NCI-H2081 (cell line): Measurements from ENCODE around the gene KNTC1.
"Not testable (repeated sequence)": the region's sequence is repeated elsewhere in the genome, so short reads cannot be mapped to it uniquely, and the experiment has no call there.

Source experiments
- DNase-seq, 2 experiments: peaks; one replicate each; lab custom pipeline; 2025; lab: John Stamatoyannopoulos, UW

KNTC1 gene

GRCh38 chr12:122646517-122647217 lies 119.6 kb downstream of the KNTC1 start:
- no peak for DNase-seq

DNA sequence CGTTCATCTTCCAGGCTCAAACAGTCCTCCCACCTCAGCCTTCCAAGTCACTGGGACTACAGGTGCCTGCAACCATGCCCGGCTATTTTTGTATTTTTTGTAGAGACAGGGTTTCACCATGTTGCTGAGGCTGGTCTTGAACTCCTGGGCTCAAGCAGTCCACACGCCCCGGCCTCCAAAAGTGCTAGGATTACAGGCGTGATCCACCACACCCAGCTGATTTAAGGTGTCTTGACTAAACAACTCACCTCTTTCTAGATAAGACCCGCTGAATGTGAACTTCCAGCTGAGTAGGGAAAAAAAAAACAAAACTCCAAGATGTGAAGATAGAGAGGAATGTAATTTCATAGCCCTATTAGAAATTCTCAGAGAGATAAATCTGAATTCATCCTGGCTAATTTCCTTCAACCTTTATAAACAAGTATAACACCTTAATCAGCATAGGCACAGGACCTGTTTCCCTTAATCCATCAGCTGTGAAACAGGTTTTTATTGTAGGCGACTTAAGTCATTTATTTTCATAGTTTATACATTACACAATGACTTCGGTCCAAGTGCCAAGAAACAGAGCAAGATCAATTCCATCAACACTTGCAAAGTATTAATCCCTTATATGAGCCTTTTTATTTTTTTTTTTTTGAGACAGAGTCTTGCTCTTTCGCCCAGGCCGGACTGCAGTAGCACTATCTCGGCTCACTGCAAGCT lies 124.6 kb downstream of the KNTC1 start:
- DNase-seq: no peak

DNA sequence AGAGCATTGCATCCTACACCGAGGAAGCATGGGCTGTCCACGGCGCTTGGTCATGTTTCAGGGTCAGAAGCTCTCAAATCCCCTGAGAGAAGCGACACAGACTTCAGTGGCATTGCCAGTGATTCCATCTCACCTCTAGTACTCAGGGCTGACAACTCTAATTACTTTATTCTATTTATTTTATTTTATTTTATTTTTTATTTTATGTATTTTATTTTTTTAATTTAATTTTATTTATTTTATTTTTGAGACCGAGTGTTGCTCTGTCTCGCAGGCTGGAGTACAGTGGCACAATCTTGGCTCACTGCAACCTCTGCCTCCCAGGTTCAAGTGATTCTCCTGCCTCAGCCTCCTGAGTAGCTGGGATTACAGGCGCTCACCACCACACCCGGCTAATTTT lies 126.2 kb downstream of the KNTC1 start:
- DNase-seq: not testable (repeated sequence)

DNA sequence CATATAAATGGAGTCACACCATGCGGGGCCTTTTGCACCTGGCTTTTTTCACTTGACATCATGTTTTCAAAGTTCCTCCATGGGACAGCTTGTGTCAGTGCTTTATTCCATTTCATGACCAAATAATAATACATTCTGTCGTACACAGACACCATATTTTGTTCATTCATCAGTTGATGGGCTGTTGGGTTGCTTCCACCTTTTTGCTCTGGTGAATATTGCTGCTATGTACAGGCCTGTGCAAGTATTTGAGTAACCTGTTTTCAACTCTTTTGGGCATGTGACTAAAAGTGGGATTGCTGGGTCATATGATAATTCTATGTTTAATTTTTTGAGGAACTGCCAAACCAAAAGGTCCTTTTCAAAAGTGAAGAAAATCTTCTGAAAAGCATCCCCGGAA lies 129.2 kb downstream of the KNTC1 start:
- no peak for DNase-seq

DNA sequence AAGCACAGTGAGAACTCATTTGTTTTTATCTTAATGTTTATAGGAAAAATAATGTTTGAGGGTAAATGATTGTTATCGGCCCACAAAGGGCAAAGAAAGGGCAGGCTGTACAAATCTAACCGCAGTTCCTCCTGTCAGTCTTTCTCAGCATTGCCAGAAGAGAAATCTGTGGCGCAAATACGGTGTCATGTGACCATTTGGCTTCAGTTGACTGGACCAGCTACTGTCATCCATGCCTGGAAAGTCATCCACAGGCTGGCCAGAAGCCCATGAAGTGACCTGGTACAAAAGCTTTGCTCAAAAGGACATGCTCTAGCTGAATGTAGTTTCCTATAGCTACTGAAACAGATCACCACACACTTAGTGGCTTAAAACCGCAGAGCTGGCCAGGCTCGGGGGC lies 132.5 kb downstream of the KNTC1 start:
- DNase-seq: no peak

DNA sequence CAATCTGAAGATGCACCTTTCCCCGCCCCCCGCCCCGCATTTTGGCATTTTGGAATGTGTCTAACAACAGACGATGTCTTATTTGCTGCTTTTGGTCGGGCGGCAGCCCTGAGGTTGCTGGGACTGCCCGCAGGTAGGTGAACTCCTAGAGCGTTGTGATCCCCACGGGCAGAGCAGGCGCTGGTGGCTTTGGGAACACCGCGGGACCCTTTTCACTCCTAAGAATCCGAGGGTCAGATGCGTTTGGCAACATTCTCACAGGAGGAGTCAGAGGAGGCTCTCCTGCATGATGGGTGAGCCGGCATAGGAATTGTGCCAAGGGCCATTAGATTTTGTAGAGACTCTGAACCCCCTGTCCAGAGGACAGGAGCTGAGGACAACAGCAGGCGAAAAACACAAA lies 134.2 kb downstream of the KNTC1 start:
- no peak for DNase-seq

DNA sequence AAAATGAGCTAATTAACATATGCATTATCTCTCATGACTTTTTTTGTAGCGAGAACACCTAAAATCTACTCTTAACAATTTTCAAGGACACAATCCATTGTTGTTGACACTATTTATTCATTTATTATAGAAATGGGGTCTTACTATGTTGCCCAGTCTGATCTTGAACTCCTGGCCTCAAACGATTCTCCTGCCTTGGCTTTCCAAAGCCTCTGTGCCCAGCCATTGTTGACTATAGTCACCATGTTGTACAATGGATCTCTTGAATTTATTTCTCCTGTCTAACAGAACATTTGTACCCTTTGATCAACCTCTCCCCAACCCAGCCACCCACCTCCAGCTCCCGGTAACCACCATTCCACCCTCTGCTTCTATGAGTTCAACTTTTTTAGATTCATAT lies 134.9 kb downstream of the KNTC1 start:
- no peak for DNase-seq

GRCh38 chr12:122665349-122665748 lies 138.3 kb downstream of the KNTC1 start:
- DNase-seq: no peak

DNA sequence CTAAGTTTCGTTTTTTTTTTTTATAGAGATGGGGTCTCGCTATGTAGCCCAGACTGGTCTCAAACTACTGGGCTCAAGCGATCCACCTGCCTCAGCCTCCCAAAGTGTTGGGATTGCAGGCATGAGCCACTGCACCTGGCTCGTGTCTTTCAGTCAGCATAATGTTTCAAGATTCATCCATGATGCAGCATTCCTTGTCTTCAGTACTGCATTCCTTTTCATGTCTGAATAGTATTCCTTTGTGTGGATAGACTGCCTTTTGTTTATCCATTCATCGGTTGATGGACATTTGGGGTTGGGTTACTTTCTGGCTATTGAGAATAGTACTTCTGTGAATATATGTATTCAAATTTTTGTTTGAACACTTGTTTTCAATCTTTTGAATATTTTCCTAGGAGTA lies 138.7 kb downstream of the KNTC1 start:
- no peak for DNase-seq

DNA sequence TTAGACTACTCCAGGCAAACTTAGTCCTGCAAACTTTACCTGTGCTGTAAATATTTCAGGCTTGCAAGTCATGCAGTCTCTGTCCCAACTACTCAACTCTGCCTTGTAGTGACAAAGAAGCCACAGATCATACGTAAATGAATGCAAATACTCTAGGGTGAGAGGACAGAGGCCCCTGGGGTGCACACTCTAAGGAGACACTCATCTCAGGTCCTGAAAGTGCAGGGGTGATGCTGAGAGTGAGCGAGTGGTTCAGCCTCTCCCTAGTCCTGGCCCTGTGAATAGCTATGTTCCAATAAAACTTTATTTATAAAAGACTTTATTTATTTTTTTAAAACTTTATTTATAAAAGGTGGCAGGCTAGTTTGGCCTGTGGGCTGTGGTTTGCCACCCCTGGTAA lies 141.2 kb downstream of the KNTC1 start:
- DNase-seq: no peak

- no peak for DNase-seq
These were observed 142.5 kb downstream of the KNTC1 start for GRCh38 chr12:122669397-122670070.

DNA sequence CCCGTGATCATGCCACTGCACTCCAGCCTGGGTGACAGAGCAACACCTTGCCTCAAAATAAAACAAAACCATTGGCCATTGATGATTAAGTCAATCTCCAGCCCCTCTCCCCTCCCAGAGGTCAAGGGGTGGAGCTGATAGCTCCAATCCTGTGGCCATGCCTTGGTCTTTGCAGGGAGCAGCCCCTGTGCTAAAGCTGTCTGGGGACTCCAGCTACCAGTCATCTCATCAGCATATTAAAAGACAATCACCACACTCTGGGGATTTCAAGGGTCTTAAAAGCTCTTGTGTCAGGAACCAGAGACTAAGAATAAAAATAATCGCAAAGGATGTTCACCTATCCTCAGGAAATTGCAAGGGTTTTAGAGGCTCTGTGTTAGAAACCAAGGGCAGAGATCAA lies 145.5 kb downstream of the KNTC1 start:
- no peak for DNase-seq
